A673 (cell line): ENCODE results near the gene DNMBP.

Experiments
- EZH2 ChIP-seq: fragments of 200-600 bp; sonication (generic); IDR thresholded peaks from 2 replicates; pipeline ENCODE4 v1.6.1; 2017; ENCODE audit warnings: borderline replicate concordance, low read depth, mild to moderate bottlenecking, mixed read lengths, antibody characterized with exemption, low read length; ENCODE audit not compliant: poor library complexity, severe bottlenecking
- TF ChIP-seq, protein P1 (sequence below): fragments of 300-800, 200-600 bp; sonication (generic); conservative IDR thresholded peaks from 2 replicates; pipeline ENCODE4 v1.5.1; 2017; ENCODE audit warnings: low read depth, mild to moderate bottlenecking, antibody characterized with exemption, low read length, moderate library complexity, mixed read lengths

DNA sequence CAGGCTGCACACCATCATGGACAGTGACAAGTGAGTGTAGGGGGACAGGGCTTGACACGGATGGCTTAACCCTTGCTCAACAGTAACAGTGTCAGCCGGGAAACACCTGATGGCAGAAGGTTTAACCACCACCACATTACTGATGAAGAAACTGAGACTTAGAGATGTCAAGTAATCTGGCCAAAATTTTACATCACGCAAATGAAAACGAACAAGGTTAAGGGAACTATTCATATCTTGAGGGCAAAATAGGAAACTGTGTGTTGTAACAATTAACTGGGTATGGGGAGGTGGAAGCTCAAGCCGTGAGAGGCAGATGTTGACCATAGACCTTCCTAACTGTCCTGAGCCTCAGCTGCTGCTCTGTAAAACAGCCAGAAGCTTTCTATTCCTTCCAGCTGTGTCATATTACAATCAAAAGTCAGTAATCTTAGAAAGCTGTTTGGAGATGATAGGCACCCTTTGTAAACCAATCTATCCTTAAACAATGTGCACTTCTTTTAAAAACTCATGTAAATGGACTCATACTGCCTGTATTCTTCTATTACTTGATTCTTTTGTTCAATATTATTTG is 158.9 kb downstream of the DNMBP start:
- TF ChIP-seq, protein P1, sequence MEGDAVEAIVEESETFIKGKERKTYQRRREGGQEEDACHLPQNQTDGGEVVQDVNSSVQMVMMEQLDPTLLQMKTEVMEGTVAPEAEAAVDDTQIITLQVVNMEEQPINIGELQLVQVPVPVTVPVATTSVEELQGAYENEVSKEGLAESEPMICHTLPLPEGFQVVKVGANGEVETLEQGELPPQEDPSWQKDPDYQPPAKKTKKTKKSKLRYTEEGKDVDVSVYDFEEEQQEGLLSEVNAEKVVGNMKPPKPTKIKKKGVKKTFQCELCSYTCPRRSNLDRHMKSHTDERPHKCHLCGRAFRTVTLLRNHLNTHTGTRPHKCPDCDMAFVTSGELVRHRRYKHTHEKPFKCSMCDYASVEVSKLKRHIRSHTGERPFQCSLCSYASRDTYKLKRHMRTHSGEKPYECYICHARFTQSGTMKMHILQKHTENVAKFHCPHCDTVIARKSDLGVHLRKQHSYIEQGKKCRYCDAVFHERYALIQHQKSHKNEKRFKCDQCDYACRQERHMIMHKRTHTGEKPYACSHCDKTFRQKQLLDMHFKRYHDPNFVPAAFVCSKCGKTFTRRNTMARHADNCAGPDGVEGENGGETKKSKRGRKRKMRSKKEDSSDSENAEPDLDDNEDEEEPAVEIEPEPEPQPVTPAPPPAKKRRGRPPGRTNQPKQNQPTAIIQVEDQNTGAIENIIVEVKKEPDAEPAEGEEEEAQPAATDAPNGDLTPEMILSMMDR: no peak
- TF ChIP-seq EZH2: no peak
